DMS53 (cell line): ENCODE measurements around the gene CACNB2.

Experiments used
- DNase-seq: peaks from one replicate; lab custom pipeline; 2025; lab: John Stamatoyannopoulos, UW

Gene CACNB2

GRCh38 chr10:18514537-18514936 lies 374.3 kb downstream of the CACNB2 start:
- no peak for DNase-seq

- DNase-seq: no peak
Measured at GRCh38 chr10:18516851-18517250, 376.6 kb downstream of the CACNB2 start.

- no peak for DNase-seq
Measured at GRCh38 chr10:18523025-18523424, 382.8 kb downstream of the CACNB2 start.

GRCh38 chr10:18523858-18524257 lies 383.6 kb downstream of the CACNB2 start:
- no peak for DNase-seq

DNA sequence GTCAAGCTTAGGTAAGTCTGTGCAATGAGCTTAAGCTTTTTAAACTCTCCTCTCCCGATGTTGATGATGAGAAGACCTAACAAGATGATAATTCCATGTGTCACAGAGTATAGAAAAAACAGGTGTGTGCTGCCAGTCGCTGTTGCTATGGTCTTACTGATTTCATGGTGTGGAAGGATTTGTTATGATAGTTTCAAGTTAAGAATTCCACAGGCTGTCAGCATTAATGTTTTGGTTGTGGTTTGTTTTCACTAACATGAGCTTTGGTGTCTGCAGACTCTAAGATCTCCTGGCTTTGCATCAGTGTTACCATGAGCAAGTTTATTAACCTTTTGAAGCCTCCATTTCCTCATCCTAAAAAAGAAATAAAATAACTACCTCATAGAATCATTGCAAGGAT lies 387.5 kb downstream of the CACNB2 start:
- DNase-seq: no peak

DNA sequence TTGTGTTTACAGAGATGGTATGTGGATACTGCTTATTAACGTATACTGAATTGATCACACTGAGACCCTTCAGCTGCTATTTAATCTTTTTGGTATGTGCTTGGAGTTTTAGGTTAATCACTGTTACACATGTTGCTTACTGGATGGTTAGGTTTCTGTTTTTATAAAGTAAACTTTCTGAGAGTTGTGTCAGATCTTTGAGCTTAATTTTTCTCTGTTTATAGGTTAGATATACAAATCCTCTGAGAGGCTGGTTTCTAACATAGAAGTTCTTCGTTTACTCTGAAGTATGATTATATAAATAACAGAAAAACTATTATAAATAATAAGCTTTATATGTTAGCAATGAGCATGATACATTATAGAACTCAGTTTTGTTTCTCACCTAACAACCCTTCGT lies 388.1 kb downstream of the CACNB2 start:
- DNase-seq: no peak

- no peak for DNase-seq
Measured at GRCh38 chr10:18532881-18533535, 392.8 kb downstream of the CACNB2 start.

DNA sequence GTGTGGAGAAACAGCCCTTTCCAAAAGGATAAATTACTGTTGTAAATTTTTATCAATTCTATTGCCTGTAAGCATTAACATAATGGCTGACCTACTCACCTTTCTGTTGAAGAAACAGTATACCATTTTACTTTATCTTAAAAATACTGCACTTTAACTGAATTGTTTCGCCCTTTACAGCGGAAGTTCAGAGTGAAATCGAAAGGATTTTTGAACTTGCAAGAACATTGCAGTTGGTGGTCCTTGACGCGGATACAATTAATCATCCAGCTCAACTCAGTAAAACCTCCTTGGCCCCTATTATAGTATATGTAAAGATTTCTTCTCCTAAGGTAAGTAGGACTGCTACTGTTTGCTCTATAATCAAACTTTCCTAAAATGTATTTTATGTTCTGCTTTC lies 393.7 kb downstream of the CACNB2 start:
- DNase-seq: no peak

DNA sequence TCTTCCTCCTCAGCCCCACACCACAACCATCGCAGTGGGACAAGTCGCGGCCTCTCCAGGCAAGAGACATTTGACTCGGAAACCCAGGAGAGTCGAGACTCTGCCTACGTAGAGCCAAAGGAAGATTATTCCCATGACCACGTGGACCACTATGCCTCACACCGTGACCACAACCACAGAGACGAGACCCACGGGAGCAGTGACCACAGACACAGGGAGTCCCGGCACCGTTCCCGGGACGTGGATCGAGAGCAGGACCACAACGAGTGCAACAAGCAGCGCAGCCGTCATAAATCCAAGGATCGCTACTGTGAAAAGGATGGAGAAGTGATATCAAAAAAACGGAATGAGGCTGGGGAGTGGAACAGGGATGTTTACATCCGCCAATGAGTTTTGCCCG lies 399.1 kb downstream of the CACNB2 start:
- no peak for DNase-seq

GRCh38 chr10:18540195-18540594 lies 400.0 kb downstream of the CACNB2 start:
- no peak for DNase-seq

DNA sequence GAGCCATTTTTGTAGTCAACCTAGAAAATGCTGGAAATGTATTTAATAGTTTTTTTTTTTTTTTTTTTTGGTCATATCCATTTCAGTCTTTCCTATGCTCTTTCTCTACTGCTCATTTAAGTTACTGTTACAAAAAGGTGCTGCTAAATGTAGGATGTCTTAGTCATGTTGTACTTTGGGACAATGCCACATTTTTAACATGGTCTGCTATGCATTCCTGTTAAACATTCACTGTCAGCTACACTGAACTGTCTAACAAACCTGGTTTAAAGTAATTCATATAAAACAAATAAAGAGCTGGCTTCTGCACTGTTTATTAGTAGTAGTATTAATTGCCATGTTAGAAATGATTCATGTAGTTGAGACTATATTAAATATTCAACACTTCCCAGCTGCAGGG lies 402.6 kb downstream of the CACNB2 start:
- DNase-seq: no peak

- peak; percentile 56 for DNase-seq
Measured at GRCh38 chr10:18545621-18546305, 405.5 kb downstream of the CACNB2 start.

DNA sequence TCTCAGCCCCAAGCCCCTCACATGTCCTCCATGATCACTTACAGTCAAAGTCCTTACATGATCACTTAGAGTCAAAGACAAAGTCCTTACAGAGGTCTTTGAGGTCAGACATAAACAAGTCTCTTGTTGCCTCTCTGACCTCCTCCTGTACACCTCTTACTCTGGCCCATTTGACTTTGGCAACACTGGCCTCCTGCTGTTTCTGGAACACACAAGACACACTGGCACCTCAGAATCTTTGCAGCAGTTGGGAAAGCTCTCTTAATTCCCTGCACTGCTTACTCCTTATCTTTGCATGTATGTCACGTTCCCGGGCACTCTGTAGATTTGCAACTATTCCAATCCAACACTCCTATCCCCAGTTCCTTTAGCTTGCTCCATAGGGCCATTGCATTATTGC lies 408.9 kb downstream of the CACNB2 start:
- no peak for DNase-seq

DNA sequence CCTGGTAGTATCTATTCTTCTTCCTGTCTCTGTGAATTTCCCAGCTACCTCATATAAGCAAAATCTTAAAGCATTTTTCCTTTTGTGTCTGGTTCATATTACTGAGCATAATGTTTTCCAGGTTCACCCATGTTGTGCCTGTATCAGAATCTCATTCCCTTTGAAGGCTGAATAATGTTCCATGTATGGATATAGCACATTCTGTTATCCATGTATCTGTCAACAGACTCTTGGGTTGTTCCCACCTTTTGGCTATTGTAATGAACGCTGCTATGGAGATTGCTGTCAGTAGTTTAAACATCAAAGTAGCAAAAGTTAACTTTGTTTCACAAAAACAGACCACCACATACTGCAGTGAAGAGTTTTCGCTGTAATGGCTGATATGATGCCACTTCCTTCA lies 411.2 kb downstream of the CACNB2 start:
- no peak for DNase-seq

DNA sequence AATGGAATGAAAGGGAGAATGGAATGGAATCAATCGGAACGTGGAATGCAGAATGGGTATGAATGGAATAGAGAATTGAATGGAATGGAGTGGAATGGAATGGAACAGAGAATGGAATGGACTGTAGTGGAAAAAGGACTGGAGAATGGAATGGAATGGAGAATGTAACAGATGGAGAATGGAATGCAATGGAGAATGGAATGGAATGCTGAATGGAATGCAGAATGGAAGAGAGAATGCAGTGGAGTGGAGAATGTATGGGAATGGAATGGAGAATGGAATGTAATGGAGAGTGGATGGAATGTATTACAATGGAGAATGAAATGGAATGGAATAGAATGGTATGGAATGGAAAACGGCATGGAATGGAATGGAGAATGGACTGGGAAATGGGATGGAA lies 414.3 kb downstream of the CACNB2 start:
- DNase-seq: no peak

DNA sequence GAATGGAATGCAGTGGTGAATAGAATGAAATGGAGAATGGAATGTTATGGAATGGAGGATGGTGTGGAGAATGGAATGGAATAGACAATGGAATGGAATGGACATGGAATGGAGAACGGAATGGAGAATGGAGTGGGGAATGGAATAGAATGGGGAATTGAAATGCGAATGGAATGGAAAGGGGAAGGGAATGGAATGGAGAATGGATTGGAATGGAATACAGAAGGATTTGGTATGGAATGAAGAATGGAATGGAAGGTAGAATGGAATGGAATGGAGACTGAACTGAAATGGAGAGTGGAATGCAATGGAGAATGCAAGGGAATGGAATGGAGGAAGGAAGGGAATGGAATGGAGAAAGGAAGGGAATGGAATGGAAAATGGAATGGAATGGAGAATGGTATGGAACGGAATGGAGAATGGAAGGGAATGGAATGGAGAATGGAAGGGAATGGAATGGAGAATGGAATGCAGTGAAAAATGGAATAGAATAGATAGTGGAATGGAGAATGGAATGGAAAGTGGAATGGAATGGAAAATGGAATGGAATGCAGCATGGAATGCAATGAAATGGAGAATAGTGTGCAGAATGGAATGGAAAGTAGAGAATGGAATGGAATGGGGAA lies 416.4 kb downstream of the CACNB2 start:
- DNase-seq: no peak

DNA sequence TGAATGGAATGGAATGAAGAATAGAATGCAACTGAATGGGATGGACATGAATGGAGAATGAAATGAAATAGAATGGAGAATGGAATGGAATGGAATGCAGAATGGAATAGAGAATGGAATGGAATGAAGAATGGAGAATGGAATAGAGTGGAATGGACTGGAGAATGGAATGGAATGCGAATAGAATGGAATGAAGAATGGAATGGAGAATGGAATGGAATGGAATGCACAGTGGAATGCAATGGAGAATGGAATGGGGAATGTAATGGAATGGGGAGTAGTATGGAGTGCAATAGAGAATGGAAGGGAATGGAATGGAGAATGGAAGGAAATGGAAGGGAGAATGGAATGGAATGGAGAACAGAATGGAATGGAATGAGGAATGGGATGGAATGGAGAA lies 417.7 kb downstream of the CACNB2 start:
- no peak for DNase-seq

DNA sequence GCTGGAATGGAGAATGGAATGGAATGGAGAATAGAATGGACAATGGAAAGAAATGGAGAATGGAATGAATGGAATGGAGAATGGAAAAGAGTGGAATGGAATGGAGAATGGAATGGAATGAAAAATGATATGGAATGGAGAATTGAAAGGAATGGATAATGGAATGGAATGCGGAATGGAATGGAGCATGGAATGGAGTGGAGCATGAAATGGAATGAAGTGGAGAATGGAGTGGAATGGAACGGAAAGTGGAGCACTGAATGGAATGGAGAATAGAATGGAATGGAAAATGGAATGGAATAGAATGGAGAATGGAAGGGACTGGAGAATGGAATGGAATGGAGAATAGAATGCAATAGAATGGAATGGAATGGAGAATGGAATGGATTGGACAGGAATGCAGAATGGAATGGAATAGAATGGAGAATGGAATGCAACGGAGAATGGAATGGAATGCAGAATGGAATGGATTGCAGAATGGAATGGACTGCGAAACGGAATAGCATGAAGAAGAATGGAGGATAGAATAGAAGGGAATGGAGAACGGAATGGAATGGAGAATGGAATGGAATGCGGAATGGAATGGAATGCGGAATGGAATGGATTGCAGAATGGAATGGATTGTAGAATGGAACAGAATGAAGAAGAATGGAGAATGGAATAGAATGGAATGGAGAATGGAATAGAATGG lies 421.8 kb downstream of the CACNB2 start:
- DNase-seq: peak; percentile 37

DNA sequence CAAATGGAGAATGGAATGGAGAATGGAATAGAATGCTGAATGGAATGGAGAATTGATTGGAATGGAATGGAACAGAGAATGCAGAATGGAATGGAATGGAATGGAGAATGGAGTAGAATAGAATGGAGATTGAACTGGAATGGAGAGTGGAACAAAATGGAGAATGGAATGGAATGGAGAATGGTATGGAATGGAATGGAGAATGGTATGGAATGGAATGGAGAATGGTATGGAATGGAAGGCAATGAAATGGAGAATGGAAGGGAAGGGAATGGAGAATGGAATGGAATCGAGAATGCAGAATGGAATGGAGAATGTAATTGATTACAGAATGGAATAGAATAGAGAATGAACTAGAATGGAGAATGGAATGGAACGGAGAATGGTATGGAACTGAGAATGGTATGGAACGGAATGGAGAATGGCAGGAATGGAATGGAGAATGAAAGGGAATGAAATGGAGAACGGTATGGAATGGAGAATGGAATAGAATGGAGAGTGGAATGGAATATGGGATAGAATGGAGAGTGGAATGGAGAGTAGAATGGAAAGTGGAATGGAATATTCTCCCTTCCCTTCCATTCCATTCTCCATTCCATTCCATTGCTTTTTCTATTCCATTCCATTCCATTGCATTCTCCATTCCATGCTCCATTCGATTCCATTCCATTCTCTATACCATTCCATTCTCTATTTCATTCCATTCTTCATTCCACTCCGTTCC lies 422.9 kb downstream of the CACNB2 start:
- no peak for DNase-seq

- DNase-seq: peak; percentile 16
Measured at GRCh38 chr10:18565006-18565405, 424.8 kb downstream of the CACNB2 start.

DNA sequence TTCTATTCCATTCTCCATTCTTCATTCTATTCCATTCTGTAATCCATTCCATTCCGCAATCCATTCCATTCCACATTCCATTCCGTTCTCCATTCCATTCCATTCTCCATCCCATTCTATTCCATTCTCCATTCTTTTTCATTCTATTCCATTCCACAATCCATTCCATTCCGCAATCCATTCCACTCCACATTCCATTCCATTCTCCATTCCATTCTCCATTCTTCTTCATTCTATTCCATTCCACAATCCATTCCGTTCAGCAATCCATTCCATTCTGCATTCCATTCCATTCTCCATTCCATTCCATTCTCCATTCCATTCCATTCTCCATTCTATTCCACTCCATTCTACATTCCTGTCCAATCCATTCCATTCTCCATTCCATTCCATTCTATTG lies 426.0 kb downstream of the CACNB2 start:
- peak; percentile 25 for DNase-seq

- no peak for DNase-seq
Measured at GRCh38 chr10:18567343-18567856, 427.2 kb downstream of the CACNB2 start.
